A549 (cell line): Measurements from ENCODE around the gene PCGF1. TPM values are rescaled to one million over a fixed set of nuclear protein-coding genes. Genes with fewer than 3 reads are reported as not detected.

ENCODE experiments used
- ATAC-seq, 2 experiments: fragments of 200-7000 bp in 1 of 2; fragments of >200 bp in 1 of 2; cut with Nextera tagmentation in 1 of 2; cut with Tn5 transposase in 1 of 2; 3 replicates each; pipeline versions ENCODE4 v1.8.0 to v1.9.1; 2018 to 2020; ENCODE audit warnings: mild to moderate bottlenecking in 1 of 2, moderate library complexity in 1 of 2
- CTCF ChIA-PET: fragments of 300-600 bp; sonication (Branson Sonifier 250); formaldehyde crosslinking; extraction: SDS; loops from one replicate; lab custom pipeline; 2021; ENCODE audit warnings: antibody characterized with exemption, inconsistent platforms; lab: Yijun Ruan, JAX
- POLR2A ChIA-PET: fragments of 350-600 bp; formaldehyde crosslinking; extraction: SDS; loops from one replicate; lab custom pipeline; 2021; ENCODE audit warnings: antibody characterized with exemption, inconsistent platforms; lab: Yijun Ruan, JAX
- DNase-seq, 2 experiments: peaks; one replicate each; pipeline versions ENCODE4 v3.0.0 to v3.0.0-alpha.2; 2011 to 2016; ENCODE audit warnings: low read depth in 1 of 2, low spot score in 1 of 2
- FAIRE-seq: peaks from 2 replicates; lab custom pipeline; 2011; peaks lifted over from hg19 to GRCh38; lab: Jason Lieb, UNC
- H3K27ac ChIP-seq, 2 experiments: fragments of >200 bp; sonication (Bioruptor Twin); formaldehyde crosslinking; 3 replicates each; pipeline ENCODE4 v1.5.1; 2016 to 2017
- H3K4me1 ChIP-seq: fragments of >200 bp; sonication (Bioruptor Twin); formaldehyde crosslinking; 3 replicates; pipeline ENCODE4 v1.6.1; 2016
- H3K4me2 ChIP-seq: fragments of >200 bp; sonication (Bioruptor Twin); formaldehyde crosslinking; 3 replicates; pipeline ENCODE4 v1.6.1; 2016
- H3K4me3 ChIP-seq: fragments of >200 bp; sonication (Bioruptor Twin); formaldehyde crosslinking; 3 replicates; pipeline ENCODE4 v1.5.1; 2016
- H3K9me3 ChIP-seq: fragments of >200 bp; sonication (Bioruptor Twin); formaldehyde crosslinking; 3 replicates; pipeline ENCODE4 v1.6.1; 2016
- EHF ChIP-seq: fragments of 250-450 bp; sonication (Bioruptor Pico); IDR thresholded peaks from 2 replicates; pipeline ENCODE4 v1.5.0; 2020; ENCODE audit warnings: mild to moderate bottlenecking
- FOSL2 ChIP-seq, 2 experiments: fragments of 450-650 bp in 1 of 2; fragments of >200 bp in 1 of 2; sonication (Bioruptor Twin) in 1 of 2; formaldehyde crosslinking; IDR thresholded peaks; 2 replicates each; pipeline versions ENCODE4 v1.5.0 to v1.6.1; 2016 to 2020; ENCODE audit warnings: mild to moderate bottlenecking in 1 of 2, moderate library complexity in 1 of 2
- HDAC2 ChIP-seq: fragments of 200-600 bp; sonication (generic); IDR thresholded peaks from 2 replicates; pipeline ENCODE4 v1.6.1; 2016
- HOXB5 ChIP-seq: fragments of 250-450 bp; sonication (Bioruptor Pico); IDR thresholded peaks from 2 replicates; pipeline ENCODE4 v1.5.0; 2020; ENCODE audit warnings: mild to moderate bottlenecking, moderate library complexity
- JUNB ChIP-seq: fragments of >200 bp; sonication (Bioruptor Twin); formaldehyde crosslinking; IDR thresholded peaks from 2 replicates; pipeline ENCODE4 v1.6.1; 2016
- MAFK ChIP-seq: fragments of 450-650 bp; IDR thresholded peaks from 2 replicates; pipeline ENCODE4 v1.6.1; 2014; ENCODE audit not compliant: partially characterized antibody
- NR3C1 ChIP-seq: fragments of >200 bp; sonication (Bioruptor Twin); formaldehyde crosslinking; IDR thresholded peaks from 3 replicates; pipeline ENCODE4 v1.6.1; 2017
- PHF8 ChIP-seq: fragments of 200-600 bp; sonication (generic); IDR thresholded peaks from 2 replicates; pipeline ENCODE4 v1.6.1; 2016; ENCODE audit warnings: low read depth, mild to moderate bottlenecking, antibody characterized with exemption, moderate library complexity, borderline replicate concordance
- POLR2AphosphoS2 ChIP-seq: conservative IDR thresholded peaks from 2 replicates; pipeline ENCODE4 v1.6.1; 2012; ENCODE audit warnings: low read length, improper control_type of control experiment, inconsistent platforms
- RAD21 ChIP-seq, 2 experiments: fragments of >200 bp in 1 of 2; sonication (Bioruptor Twin) in 1 of 2; formaldehyde crosslinking in 1 of 2; IDR thresholded peaks in 1 of 2; conservative IDR thresholded peaks in 1 of 2; 2 replicates in 1 of 2; 3 replicates in 1 of 2; pipeline ENCODE4 v1.6.1; 2012 to 2018; ENCODE audit warnings: inconsistent platforms in 1 of 2
- RCOR1 ChIP-seq: fragments of 150-350 bp; IDR thresholded peaks from 2 replicates; pipeline ENCODE4 v1.6.1; 2014; ENCODE audit warnings: antibody characterized with exemption, low read length, low read depth
- REST ChIP-seq: fragments of 200-600 bp; sonication (generic); IDR thresholded peaks from 2 replicates; pipeline ENCODE4 v1.6.1; 2016; ENCODE audit warnings: antibody characterized with exemption, mild to moderate bottlenecking, moderate library complexity
- RFX5 ChIP-seq: fragments of 450-650 bp; IDR thresholded peaks from 2 replicates; pipeline ENCODE4 v1.7.1; 2014; ENCODE audit warnings: antibody characterized with exemption, mild to moderate bottlenecking, moderate library complexity
- SREBF2 ChIP-seq: fragments of 450-650 bp; IDR thresholded peaks from 2 replicates; pipeline ENCODE4 v1.6.1; 2014; ENCODE audit warnings: mild to moderate bottlenecking, moderate library complexity
- TFCP2L1 ChIP-seq: fragments of 250-450 bp; sonication (Bioruptor Pico); IDR thresholded peaks from 2 replicates; pipeline ENCODE4 v1.5.0; 2021; ENCODE audit warnings: mild to moderate bottlenecking
- ZFP36 ChIP-seq: fragments of 450-650 bp; IDR thresholded peaks from 2 replicates; pipeline ENCODE4 v1.6.1; 2014; ENCODE audit warnings: borderline replicate concordance; ENCODE audit not compliant: partially characterized antibody
- ZSCAN20 ChIP-seq: fragments of 250-450 bp; sonication (Bioruptor Pico); IDR thresholded peaks from 2 replicates; pipeline ENCODE4 v1.8.0; 2022; ENCODE audit warnings: mild to moderate bottlenecking, moderate library complexity
- WGBS: methylation state at CpG from one replicate; pipeline ENCODE4 v1.1.6; 2017; ENCODE audit errors: missing lambda C conversion rate; 5-methylcytosine and 5-hydroxymethylcytosine counted together
- polyA plus RNA-seq, 4 experiments: library from polyadenylated mRNA; depleted of rRNA in 3 of 4; stranded (reverse); fragments of >200 nt; fragmentation: RNase III in 1 of 4; extraction: RNeasy Plus Mini Kit Qiagen cat#74134 plus additional on column Dnase treatment in 1 of 4; gene quantifications; 2 replicates in 3 of 4; 3 replicates in 1 of 4; pipeline ENCODE4 v1.2.3, GENCODE V29; 2011 to 2017
- TF ChIP-seq, protein P1 (sequence below): fragments of 450-650 bp; IDR thresholded peaks from 2 replicates; pipeline ENCODE4 v1.6.1; 2014; ENCODE audit warnings: antibody characterized with exemption
- TF ChIP-seq, protein P2 (sequence below): IDR thresholded peaks from 2 replicates; pipeline ENCODE4 v1.6.1; 2012; ENCODE audit warnings: low read depth, borderline replicate concordance
- TF ChIP-seq, protein P3 (sequence below): fragments of >200 bp; sonication (Bioruptor Twin); formaldehyde crosslinking; IDR thresholded peaks from 2 replicates; pipeline ENCODE4 v1.6.1; 2016

Gene PCGF1
- polyA plus RNA-seq, 2 of the 4 experiments (the other 2 are of a cell fraction) = 32.2 to 53.6 TPM

DNA sequence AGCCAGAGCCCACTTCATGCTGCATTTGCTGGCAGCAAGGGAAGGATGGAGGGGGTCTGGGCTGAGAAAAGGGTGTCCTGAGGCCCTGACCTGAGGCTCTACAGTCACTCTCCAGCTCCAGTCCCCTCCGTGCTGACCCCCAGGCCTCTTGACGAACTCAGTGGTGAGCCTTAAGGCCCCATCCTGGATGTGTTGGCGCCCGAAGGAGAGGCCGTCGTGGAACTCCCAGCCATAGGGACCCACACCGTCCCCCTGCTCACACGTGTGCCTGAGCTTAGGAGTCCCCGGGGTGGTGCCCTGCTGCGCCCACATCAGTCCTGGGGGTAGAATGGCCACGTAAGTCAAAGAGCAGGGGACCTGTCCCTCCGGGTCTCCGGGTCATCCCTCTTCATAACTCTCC lies 43.1 kb downstream of the PCGF1 start (continued):
- TF ChIP-seq REST (no peak), MAFK (no peak), RAD21 (conservative IDR thresholded peaks at IDR 0.05 in 1 of 2, IDR thresholded peaks at IDR 0.05 in 1 of 2) (no peak), RCOR1 (no peak), ZSCAN20 (no peak), PHF8 (no peak)

DNA sequence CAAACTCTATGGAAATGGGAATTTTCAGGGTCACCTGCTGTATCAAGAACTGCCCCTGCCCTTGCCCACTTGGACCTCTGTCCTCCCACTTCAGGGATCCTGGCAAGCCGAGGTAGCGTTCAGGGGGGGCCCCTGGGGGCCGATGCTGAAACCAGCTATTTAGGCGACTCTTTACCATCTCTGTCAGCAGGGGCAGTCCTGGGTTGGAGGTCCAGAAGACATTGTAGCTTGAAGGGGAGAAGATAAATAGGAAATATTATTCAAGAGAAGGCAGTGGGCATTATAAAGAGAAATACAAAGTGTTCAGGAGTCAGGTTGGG lies 44.7 kb downstream of the PCGF1 start:
- Histone ChIP-seq H3K4me1 (peaks cover 18% of the 10 kb centered on the region), H3K4me3 (no peak overlapping the region), H3K27ac (no peak overlapping the region), H3K4me2 (no peak overlapping the region), H3K9me3 (no peaks in the 10 kb centered on the region)
- no peak for TF ChIP-seq HOXB5 (CRISPR knock-in tag)
- no peak for TF ChIP-seq MAFK
- TF ChIP-seq REST = no peak
- TF ChIP-seq, protein P1, sequence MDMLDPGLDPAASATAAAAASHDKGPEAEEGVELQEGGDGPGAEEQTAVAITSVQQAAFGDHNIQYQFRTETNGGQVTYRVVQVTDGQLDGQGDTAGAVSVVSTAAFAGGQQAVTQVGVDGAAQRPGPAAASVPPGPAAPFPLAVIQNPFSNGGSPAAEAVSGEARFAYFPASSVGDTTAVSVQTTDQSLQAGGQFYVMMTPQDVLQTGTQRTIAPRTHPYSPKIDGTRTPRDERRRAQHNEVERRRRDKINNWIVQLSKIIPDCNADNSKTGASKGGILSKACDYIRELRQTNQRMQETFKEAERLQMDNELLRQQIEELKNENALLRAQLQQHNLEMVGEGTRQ = no peak
- TF ChIP-seq SREBF2 = no peak
- TF ChIP-seq HDAC2 = no peak
- no peak for FAIRE-seq
- WGBS = 81% methylated on average over 4 of the region's 4 CpGs
- ATAC-seq = no peak
- ChIA-PET CTCF (interaction anchor here (0.9 to 2.7 kb wide), 3 partner anchors 10 to 124 kb away, joined by 4 to 8 read pairs (median 4); partner anchors contain the start of genes MRPL53 and PCGF1), POLR2A (no interaction called here)
- DNase-seq = no peak

DNA sequence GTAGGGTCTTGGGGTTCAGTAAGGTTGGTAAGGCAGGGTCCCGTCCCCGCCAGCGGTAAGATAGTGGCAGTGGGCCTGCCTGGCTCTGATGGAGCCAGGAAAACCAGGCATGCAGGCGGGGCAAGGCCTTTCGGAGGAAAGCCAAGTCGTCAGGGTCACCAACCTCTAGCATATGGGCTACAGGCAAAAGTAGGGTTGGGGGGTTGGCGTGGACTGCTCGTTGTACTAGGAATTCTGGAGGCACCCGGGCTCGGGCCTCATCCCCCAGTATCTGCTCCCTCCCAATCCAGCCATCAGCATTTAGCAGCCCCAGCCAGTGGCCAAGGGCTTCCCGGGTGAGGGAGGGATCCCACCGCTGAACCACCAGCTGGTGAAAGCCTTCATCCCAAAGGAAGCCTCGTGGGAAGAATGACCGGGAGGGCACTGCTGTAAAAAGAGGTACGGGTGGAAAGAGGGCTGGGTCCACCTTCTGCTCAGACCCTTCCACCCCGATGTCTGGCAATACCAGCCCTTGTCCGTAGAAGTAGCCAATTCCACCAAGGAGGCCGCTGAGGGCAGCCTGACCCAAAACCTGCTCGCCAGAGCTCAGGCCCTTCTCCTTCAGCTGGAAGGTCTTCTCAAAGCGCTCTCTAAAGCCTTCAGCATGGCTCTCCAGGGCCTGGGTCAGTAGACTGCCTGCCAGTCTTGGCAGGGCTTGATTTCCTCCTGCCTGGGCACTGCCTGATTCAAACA lies 45.3 kb downstream of the PCGF1 start:
- WGBS = 91% methylated on average over 20 of the region's 20 CpGs
- POLR2A ChIA-PET = interaction anchor here (0.9 kb wide), 1 partner anchor 10 kb away, joined by 4 read pairs; the partner anchor contains the start of gene MRPL53
- no peak for FAIRE-seq
- TF ChIP-seq, protein P2, sequence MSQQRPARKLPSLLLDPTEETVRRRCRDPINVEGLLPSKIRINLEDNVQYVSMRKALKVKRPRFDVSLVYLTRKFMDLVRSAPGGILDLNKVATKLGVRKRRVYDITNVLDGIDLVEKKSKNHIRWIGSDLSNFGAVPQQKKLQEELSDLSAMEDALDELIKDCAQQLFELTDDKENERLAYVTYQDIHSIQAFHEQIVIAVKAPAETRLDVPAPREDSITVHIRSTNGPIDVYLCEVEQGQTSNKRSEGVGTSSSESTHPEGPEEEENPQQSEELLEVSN = no peak
- TF ChIP-seq JUNB (no peak), PHF8 (no peak), NR3C1 (no peak), POLR2AphosphoS2 (no peak), TFCP2L1 (no peak), FOSL2 (IDR thresholded peaks at IDR 0.05) (no peak), FOSL2 (CRISPR knock-in tag; IDR thresholded peaks at IDR 0.05) (no peak), ZFP36 (no peak), RFX5 (no peak), REST (no peak), EHF (CRISPR knock-in tag) (no peak)
- TF ChIP-seq, protein P3, sequence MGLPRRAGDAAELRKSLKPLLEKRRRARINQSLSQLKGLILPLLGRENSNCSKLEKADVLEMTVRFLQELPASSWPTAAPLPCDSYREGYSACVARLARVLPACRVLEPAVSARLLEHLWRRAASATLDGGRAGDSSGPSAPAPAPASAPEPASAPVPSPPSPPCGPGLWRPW = no peak

More for the DNA sequence above, 45.3 kb downstream of the PCGF1 start:
- Histone ChIP-seq H3K27ac (no peak overlapping the region), H3K4me1 (peaks cover 18% of the 10 kb centered on the region), H3K4me3 (no peak overlapping the region), H3K9me3 (no peaks in the 10 kb centered on the region), H3K4me2 (no peak overlapping the region)
- CTCF ChIA-PET = interaction anchor here (0.7 to 2.7 kb wide), 11 partner anchors 7 to 126 kb away, joined by 3 to 8 read pairs (median 4); partner anchors contain the start of genes MRPL53 and PCGF1
- DNase-seq = no peak
- no peak for ATAC-seq
